ENCODE data around the gene GRIN3B. TPM values are rescaled to one million over a fixed set of nuclear protein-coding genes. Genes with fewer than 3 reads are reported as not detected.
A peak's percentile ranks its signal among the peaks of the same experiment; 100 is the strongest.

GRIN3B gene
- total RNA-seq, 1 donor from 2014 or later, result 0.65 TPM

- DNase-seq (ENCODE audit: extremely low spot score, unreplicated experiment), result no peak
- Mint-ChIP-seq H3K27ac (no peak overlapping the region), H3K36me3 (no peaks in the 10 kb centered on the region), H3K4me1 (ENCODE audit: unreplicated experiment) (peaks cover 14% of the 10 kb centered on the region), H3K27me3 (no peaks in the 10 kb centered on the region), H3K9me3 (no peaks in the 10 kb centered on the region), H3K4me3 (no peak overlapping the region)
- TF ChIP-seq, protein P1, sequence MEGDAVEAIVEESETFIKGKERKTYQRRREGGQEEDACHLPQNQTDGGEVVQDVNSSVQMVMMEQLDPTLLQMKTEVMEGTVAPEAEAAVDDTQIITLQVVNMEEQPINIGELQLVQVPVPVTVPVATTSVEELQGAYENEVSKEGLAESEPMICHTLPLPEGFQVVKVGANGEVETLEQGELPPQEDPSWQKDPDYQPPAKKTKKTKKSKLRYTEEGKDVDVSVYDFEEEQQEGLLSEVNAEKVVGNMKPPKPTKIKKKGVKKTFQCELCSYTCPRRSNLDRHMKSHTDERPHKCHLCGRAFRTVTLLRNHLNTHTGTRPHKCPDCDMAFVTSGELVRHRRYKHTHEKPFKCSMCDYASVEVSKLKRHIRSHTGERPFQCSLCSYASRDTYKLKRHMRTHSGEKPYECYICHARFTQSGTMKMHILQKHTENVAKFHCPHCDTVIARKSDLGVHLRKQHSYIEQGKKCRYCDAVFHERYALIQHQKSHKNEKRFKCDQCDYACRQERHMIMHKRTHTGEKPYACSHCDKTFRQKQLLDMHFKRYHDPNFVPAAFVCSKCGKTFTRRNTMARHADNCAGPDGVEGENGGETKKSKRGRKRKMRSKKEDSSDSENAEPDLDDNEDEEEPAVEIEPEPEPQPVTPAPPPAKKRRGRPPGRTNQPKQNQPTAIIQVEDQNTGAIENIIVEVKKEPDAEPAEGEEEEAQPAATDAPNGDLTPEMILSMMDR (conservative IDR thresholded peaks at IDR 0.05), result no peak
These were observed 13.0 kb downstream of the GRIN3B start for GRCh38 chr19:1013218-1013617.

GRCh38 chr19:1014161-1015060 lies 14.2 kb downstream of the GRIN3B start:
- no peak for DNase-seq (ENCODE audit: extremely low spot score, unreplicated experiment)
- Mint-ChIP-seq H3K36me3 (no peaks in the 10 kb centered on the region), H3K27me3 (no peaks in the 10 kb centered on the region), H3K27ac (no peak overlapping the region), H3K4me3 (no peak overlapping the region), H3K9me3 (no peaks in the 10 kb centered on the region), H3K4me1 (ENCODE audit: unreplicated experiment) (peaks cover 14% of the 10 kb centered on the region)
- TF ChIP-seq, protein P1 (conservative IDR thresholded peaks at IDR 0.05), result no peak

- H3K4me1 Mint-ChIP-seq (ENCODE audit: unreplicated experiment), result peaks cover 14% of the 10 kb centered on the region
- no peaks in the 10 kb centered on the region for H3K9me3 Mint-ChIP-seq
- H3K36me3 Mint-ChIP-seq, result no peaks in the 10 kb centered on the region
- no peak for DNase-seq (ENCODE audit: extremely low spot score, unreplicated experiment)
- no peaks in the 10 kb centered on the region for H3K27me3 Mint-ChIP-seq
- TF ChIP-seq, protein P1 (conservative IDR thresholded peaks at IDR 0.05), result no peak
- H3K4me3 Mint-ChIP-seq, result no peak overlapping the region
- no peak overlapping the region for H3K27ac Mint-ChIP-seq
These were observed 15.0 kb downstream of the GRIN3B start for GRCh38 chr19:1015061-1015781.

GRCh38 chr19:1015782-1016646 lies 15.8 kb downstream of the GRIN3B start:
- no peak for DNase-seq (ENCODE audit: extremely low spot score, unreplicated experiment)
- Mint-ChIP-seq H3K9me3 (no peaks in the 10 kb centered on the region), H3K4me1 (ENCODE audit: unreplicated experiment) (peaks cover 14% of the 10 kb centered on the region), H3K27ac (peak overlapping the region; percentile 88), H3K36me3 (no peaks in the 10 kb centered on the region), H3K27me3 (no peaks in the 10 kb centered on the region), H3K4me3 (peak overlapping the region; percentile 71)
- TF ChIP-seq, protein P1 (conservative IDR thresholded peaks at IDR 0.05), result no peak

DNA sequence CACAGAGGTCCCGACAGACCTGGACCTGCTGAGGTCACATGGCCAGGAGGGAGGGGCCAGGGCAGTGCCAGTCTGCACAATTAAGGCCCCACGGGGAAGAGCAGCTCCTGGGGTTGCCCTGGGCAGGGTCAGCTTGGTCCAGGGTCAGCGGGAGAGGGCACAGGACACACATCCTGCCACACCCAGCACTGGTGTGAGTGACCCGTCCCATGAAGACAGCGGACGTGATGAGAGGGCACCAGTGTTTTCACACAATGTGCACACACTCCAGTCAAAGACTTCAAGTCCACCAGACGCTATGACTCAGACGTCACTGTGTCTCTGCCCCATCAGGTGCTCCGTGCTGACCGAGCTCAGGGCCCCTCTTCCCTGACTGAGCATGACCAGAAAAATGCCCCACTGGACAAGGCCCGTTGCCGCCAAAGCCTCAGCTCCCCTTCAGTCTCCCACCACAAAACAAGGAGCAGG lies 16.5 kb downstream of the GRIN3B start:
- Mint-ChIP-seq H3K36me3 (no peaks in the 10 kb centered on the region), H3K27me3 (peaks cover 6% of the 10 kb centered on the region), H3K4me1 (ENCODE audit: unreplicated experiment) (peaks cover 20% of the 10 kb centered on the region), H3K9me3 (no peaks in the 10 kb centered on the region), H3K27ac (peak overlapping the region; percentile 88), H3K4me3 (peak overlapping the region; percentile 74)
- TF ChIP-seq, protein P1 (conservative IDR thresholded peaks at IDR 0.05), result no peak
- DNase-seq (ENCODE audit: extremely low spot score, unreplicated experiment), result no peak
